Measurements from ENCODE around the gene EIF4G3.
A peak's percentile ranks its signal among the peaks of the same experiment; 100 is the strongest.

The EIF4G3 gene

GRCh38 chr1:20992322-20993056 is 184.2 kb downstream of the EIF4G3 start:
- Histone ChIP-seq H3K4me2 (peak overlapping the region; percentile 85), H3K27me3 (ENCODE audit: insufficient read depth, low read depth) (no peaks in the 10 kb centered on the region), H3K4me3 (IDR thresholded peaks at IDR 0.05; ENCODE audit: insufficient read depth, low read depth, low read length) (peak overlapping the region; percentile 67), H3K36me3 (ENCODE audit: insufficient read depth) (no peaks in the 10 kb centered on the region), H3K4me1 (ENCODE audit: low read depth, poor library complexity, severe bottlenecking) (peaks cover 81% of the 10 kb centered on the region), H3K9ac (peak overlapping the region; percentile 23; the same call in 1 of the 2 replicates), H4K20me1 (ENCODE audit: insufficient read depth) (no peaks in the 10 kb centered on the region), H3K79me2 (ENCODE audit: insufficient read depth, low read depth) (no peaks in the 10 kb centered on the region), H2AFZ (ENCODE audit: low read depth) (no peak overlapping the region), H3K27ac (peak overlapping the region; percentile 74)
- TF ChIP-seq, protein P1, sequence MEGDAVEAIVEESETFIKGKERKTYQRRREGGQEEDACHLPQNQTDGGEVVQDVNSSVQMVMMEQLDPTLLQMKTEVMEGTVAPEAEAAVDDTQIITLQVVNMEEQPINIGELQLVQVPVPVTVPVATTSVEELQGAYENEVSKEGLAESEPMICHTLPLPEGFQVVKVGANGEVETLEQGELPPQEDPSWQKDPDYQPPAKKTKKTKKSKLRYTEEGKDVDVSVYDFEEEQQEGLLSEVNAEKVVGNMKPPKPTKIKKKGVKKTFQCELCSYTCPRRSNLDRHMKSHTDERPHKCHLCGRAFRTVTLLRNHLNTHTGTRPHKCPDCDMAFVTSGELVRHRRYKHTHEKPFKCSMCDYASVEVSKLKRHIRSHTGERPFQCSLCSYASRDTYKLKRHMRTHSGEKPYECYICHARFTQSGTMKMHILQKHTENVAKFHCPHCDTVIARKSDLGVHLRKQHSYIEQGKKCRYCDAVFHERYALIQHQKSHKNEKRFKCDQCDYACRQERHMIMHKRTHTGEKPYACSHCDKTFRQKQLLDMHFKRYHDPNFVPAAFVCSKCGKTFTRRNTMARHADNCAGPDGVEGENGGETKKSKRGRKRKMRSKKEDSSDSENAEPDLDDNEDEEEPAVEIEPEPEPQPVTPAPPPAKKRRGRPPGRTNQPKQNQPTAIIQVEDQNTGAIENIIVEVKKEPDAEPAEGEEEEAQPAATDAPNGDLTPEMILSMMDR (conservative IDR thresholded peaks at IDR 0.05; ENCODE audit: low read depth, low read length) = no peak

DNA sequence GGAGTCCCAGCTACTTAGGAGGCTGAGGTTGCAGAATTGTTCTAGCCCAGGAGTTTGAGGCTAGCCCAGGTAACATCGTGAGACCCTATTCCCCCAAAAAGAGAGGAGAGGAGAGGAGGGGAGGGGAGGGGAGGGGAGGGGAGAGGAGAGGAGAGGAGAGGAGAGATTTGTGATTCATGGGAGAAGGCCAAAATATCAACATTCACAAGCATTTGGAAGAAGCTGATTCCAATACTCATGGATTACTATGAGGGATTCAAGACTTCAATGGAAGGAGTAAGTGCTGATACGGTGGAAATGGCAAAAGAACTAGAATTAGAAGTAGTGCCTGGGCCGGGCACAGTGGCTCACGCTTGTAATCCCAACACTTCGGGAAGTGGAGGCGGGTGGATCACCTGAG is 187.8 kb downstream of the EIF4G3 start:
- H3K79me2 ChIP-seq (ENCODE audit: insufficient read depth, low read depth) = no peaks in the 10 kb centered on the region
- H3K27ac ChIP-seq = no peak overlapping the region
- no peaks in the 10 kb centered on the region for H3K27me3 ChIP-seq (ENCODE audit: insufficient read depth, low read depth)
- no peak overlapping the region for H2AFZ ChIP-seq (ENCODE audit: low read depth)
- no peak overlapping the region for H3K4me3 ChIP-seq (IDR thresholded peaks at IDR 0.05; ENCODE audit: insufficient read depth, low read depth, low read length)
- no peaks in the 10 kb centered on the region for H3K36me3 ChIP-seq (ENCODE audit: insufficient read depth)
- TF ChIP-seq, protein P1 (conservative IDR thresholded peaks at IDR 0.05; ENCODE audit: low read depth, low read length) = no peak
- peaks cover 65% of the 10 kb centered on the region for H3K4me1 ChIP-seq (ENCODE audit: low read depth, poor library complexity, severe bottlenecking)
- H3K4me2 ChIP-seq = 0 out of 2 replicates have a peak overlapping the region, but pooled peaks have one; percentile 40
- no peaks in the 10 kb centered on the region for H4K20me1 ChIP-seq (ENCODE audit: insufficient read depth)
- H3K9ac ChIP-seq = no peak overlapping the region

GRCh38 chr1:20987831-20988825 is 188.6 kb downstream of the EIF4G3 start:
- no peaks in the 10 kb centered on the region for H3K36me3 ChIP-seq (ENCODE audit: insufficient read depth)
- H2AFZ ChIP-seq (ENCODE audit: low read depth) = no peak overlapping the region
- TF ChIP-seq, protein P1 (conservative IDR thresholded peaks at IDR 0.05; ENCODE audit: low read depth, low read length) = no peak
- peak overlapping the region; percentile 34 for H3K27ac ChIP-seq
- H3K4me1 ChIP-seq (ENCODE audit: low read depth, poor library complexity, severe bottlenecking) = peaks cover 57% of the 10 kb centered on the region
- H3K4me2 ChIP-seq = peak overlapping the region; percentile 40; the same call in 1 of the 2 replicates
- H3K79me2 ChIP-seq (ENCODE audit: insufficient read depth, low read depth) = no peaks in the 10 kb centered on the region
- H3K9ac ChIP-seq = no peak overlapping the region
- H3K27me3 ChIP-seq (ENCODE audit: insufficient read depth, low read depth) = no peaks in the 10 kb centered on the region
- H3K4me3 ChIP-seq (IDR thresholded peaks at IDR 0.05; ENCODE audit: insufficient read depth, low read depth, low read length) = no peak overlapping the region
- no peaks in the 10 kb centered on the region for H4K20me1 ChIP-seq (ENCODE audit: insufficient read depth)

GRCh38 chr1:20983297-20983889 is 193.3 kb downstream of the EIF4G3 start:
- Histone ChIP-seq H3K27ac (no peak overlapping the region), H2AFZ (ENCODE audit: low read depth) (no peak overlapping the region), H3K4me1 (ENCODE audit: low read depth, poor library complexity, severe bottlenecking) (peaks cover 14% of the 10 kb centered on the region), H3K36me3 (ENCODE audit: insufficient read depth) (no peaks in the 10 kb centered on the region), H3K27me3 (ENCODE audit: insufficient read depth, low read depth) (no peaks in the 10 kb centered on the region), H3K4me2 (no peak overlapping the region), H3K79me2 (ENCODE audit: insufficient read depth, low read depth) (no peaks in the 10 kb centered on the region), H4K20me1 (ENCODE audit: insufficient read depth) (no peaks in the 10 kb centered on the region; the same call in 1 of the 2 replicates), H3K4me3 (IDR thresholded peaks at IDR 0.05; ENCODE audit: insufficient read depth, low read depth, low read length) (no peak overlapping the region), H3K9ac (no peak overlapping the region)
- TF ChIP-seq, protein P1 (conservative IDR thresholded peaks at IDR 0.05; ENCODE audit: low read depth, low read length) = no peak
